ENCODE data around the gene CTNNA1. TPM values are rescaled to one million over a fixed set of nuclear protein-coding genes. Genes with fewer than 3 reads are reported as not detected.

Gene CTNNA1
- total and polyA plus RNA-seq, 2 of the 8 experiments (the other 6 are each of a cell fraction or from before 2014, with no cell fraction given) = 115 to 349 TPM

GRCh38 chr5:138895918-138896317 lies 142.7 kb downstream of the CTNNA1 start:
- no peak overlapping the region for H2BK12ac ChIP-seq (ENCODE audit: low read depth, low read length)
- FAIRE-seq (no peak), DNase-seq (ENCODE audit: low read depth in 1 of 2, low spot score in 2 of 2) (no peak)
- no peak overlapping the region for H3K9ac ChIP-seq (replicated peaks in 1 of 4; ENCODE audit: extremely low read depth in 1 of 4, low read depth in 3 of 4, low read length in 3 of 4)
- H3K79me1 ChIP-seq (ENCODE audit: low read depth, low read length) = no peaks in the 10 kb centered on the region
- H3K18ac ChIP-seq (ENCODE audit: extremely low read depth, low read length) = no peak overlapping the region
- peaks cover 0 to 10% (median 4%) of the 10 kb centered on the region in 4 experiments; a peak in 4 of 8 replicates for H3K36me3 ChIP-seq (ENCODE audit: control insufficient read depth in 2 of 4, insufficient read depth in 4 of 4, low read length in 3 of 4)
- 95% methylated on average over 1 of the region's 1 CpG; no CpG with 5 or more reads in 1 of the 2 experiments for WGBS, 2 experiments (ENCODE audit: extremely low coverage in 1 of 2, insufficient coverage in 1 of 2, insufficient read length in 1 of 2, insufficient replicate concordance in 2 of 2, low coverage in 1 of 2, low lambda C conversion rate in 2 of 2, missing lambda C conversion rate in 1 of 2)
- no peak overlapping the region for H3K27ac ChIP-seq (ENCODE audit: low read depth, low read length)
- POLR2A ChIA-PET (ENCODE audit: partially characterized antibody) = no interaction called here
- no peaks in the 10 kb centered on the region for H3K27me3 ChIP-seq (replicated peaks in 1 of 4; ENCODE audit: control insufficient read depth in 3 of 4, extremely low read depth in 1 of 4, insufficient read depth in 3 of 4, low read length in 3 of 4)
- H3K79me2 ChIP-seq (ENCODE audit: control insufficient read depth in 1 of 2, insufficient read depth in 2 of 2, low read length in 2 of 2) = no peaks in the 10 kb centered on the region
- H2BK20ac ChIP-seq (ENCODE audit: low read length) = no peak overlapping the region
- no peak overlapping the region for H3K56ac ChIP-seq (replicated peaks; ENCODE audit: insufficient read length, low read depth, low read length)
- H3K4me2 ChIP-seq (ENCODE audit: insufficient read depth in 1 of 2, low read depth in 2 of 2, low read length in 2 of 2) = no peak overlapping the region
- H3K9me3 ChIP-seq (ENCODE audit: insufficient read depth in 2 of 2, low read depth in 1 of 2, low read length in 1 of 2) = 0 out of 4 replicates have a peak, but pooled peaks cover 0 to 1% of the 10 kb centered on the region in 2 experiments
- H2BK5ac ChIP-seq (ENCODE audit: low read depth, low read length) = no peak overlapping the region
- no peak overlapping the region for H4K5ac ChIP-seq (ENCODE audit: insufficient read length, low read depth, low read length)
- H4K8ac ChIP-seq (ENCODE audit: extremely low read depth, insufficient read depth, low read length) = no peak overlapping the region
- no peak overlapping the region for H3K14ac ChIP-seq (ENCODE audit: insufficient read length)
- H2BK120ac ChIP-seq (replicated peaks; ENCODE audit: low read depth, low read length) = no peak overlapping the region
- no peak overlapping the region for H3K4me3 ChIP-seq (ENCODE audit: extremely low read depth in 1 of 4, insufficient read depth in 2 of 4, low read depth in 3 of 4, low read length in 4 of 4)
- no peak overlapping the region for H4K91ac ChIP-seq (replicated peaks; ENCODE audit: insufficient read length, low read length)
- no peak overlapping the region for H2BK15ac ChIP-seq (ENCODE audit: low read length)
- no peaks in the 10 kb centered on the region for H3K23me2 ChIP-seq (ENCODE audit: low read depth, low read length)
- H3K4ac ChIP-seq (replicated peaks; ENCODE audit: insufficient read length, low read depth, low read length) = no peak overlapping the region
- H3K23ac ChIP-seq (ENCODE audit: insufficient read length) = no peak overlapping the region
- CTCF ChIA-PET (ENCODE audit: partially characterized antibody) = no interaction called here
- no peaks in the 10 kb centered on the region for H4K20me1 ChIP-seq (replicated peaks in 1 of 2; ENCODE audit: control insufficient read depth in 1 of 2, insufficient read depth in 2 of 2, low read length in 2 of 2)
- no peaks in the 10 kb centered on the region for H3K4me1 ChIP-seq (replicated peaks in 1 of 4; ENCODE audit: control insufficient read depth in 3 of 4, insufficient read depth in 4 of 4, low read length in 3 of 4)
- H2AK5ac ChIP-seq (ENCODE audit: low read depth, low read length) = no peak overlapping the region
- H2AFZ ChIP-seq (ENCODE audit: low read length) = no peak overlapping the region
- TF ChIP-seq SP4 (IDR thresholded peaks at IDR 0.05; ENCODE audit: low read length) (no peak), BRCA1 (IDR thresholded peaks at IDR 0.05; ENCODE audit: low read depth, low read length) (no peak), POLR2A (IDR thresholded peaks at IDR 0.05; ENCODE audit: control extremely low read depth in 1 of 2, low read depth in 2 of 2, low read length in 2 of 2) (no peak), ZNF274 (IDR thresholded peaks at IDR 0.05; ENCODE audit: borderline replicate concordance, extremely low read depth, low read length) (no peak), CHD1 (IDR thresholded peaks at IDR 0.05; ENCODE audit: low read depth, low read length) (no peak), TCF12 (IDR thresholded peaks at IDR 0.05; ENCODE audit: low read depth, low read length) (no peak), MAFK (IDR thresholded peaks at IDR 0.05; ENCODE audit: low read depth, low read length) (no peak), ASH2L (IDR thresholded peaks at IDR 0.05; ENCODE audit: low read length) (no peak), FOSL1 (IDR thresholded peaks at IDR 0.05; ENCODE audit: insufficient read depth, low read depth, low read length) (no peak), BCL11A (IDR thresholded peaks at IDR 0.05; ENCODE audit: low read depth in 2 of 2, low read length in 2 of 2) (no peak), POU5F1 (IDR thresholded peaks at IDR 0.05; ENCODE audit: low read depth, low read length) (no peak), KDM1A (IDR thresholded peaks at IDR 0.05; ENCODE audit: borderline replicate concordance, low read length) (no peak), NANOG (IDR thresholded peaks at IDR 0.05; ENCODE audit: insufficient read depth, low read depth, low read length, poor library complexity, severe bottlenecking) (no peak), RFX5 (IDR thresholded peaks at IDR 0.05; ENCODE audit: borderline replicate concordance, low read depth, low read length) (no peak)
- TF ChIP-seq, protein P1, sequence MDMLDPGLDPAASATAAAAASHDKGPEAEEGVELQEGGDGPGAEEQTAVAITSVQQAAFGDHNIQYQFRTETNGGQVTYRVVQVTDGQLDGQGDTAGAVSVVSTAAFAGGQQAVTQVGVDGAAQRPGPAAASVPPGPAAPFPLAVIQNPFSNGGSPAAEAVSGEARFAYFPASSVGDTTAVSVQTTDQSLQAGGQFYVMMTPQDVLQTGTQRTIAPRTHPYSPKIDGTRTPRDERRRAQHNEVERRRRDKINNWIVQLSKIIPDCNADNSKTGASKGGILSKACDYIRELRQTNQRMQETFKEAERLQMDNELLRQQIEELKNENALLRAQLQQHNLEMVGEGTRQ (IDR thresholded peaks at IDR 0.05; ENCODE audit: low read length) = no peak
